ENCODE measurements around the gene RRP12. TPM values are rescaled to one million over a fixed set of nuclear protein-coding genes. Genes with fewer than 3 reads are reported as not detected.
A peak's percentile ranks its signal among the peaks of the same experiment; 100 is the strongest.

Gene RRP12
- total RNA-seq, 1 experiment from 2014 or later = 86.2 TPM

- Histone ChIP-seq H3K9me3 (ENCODE audit: low read depth, low read length, poor library complexity, severe bottlenecking) (no peaks in the 10 kb centered on the region), H3K4me3 (ENCODE audit: low read depth, low read length, poor library complexity, severe bottlenecking) (no peak overlapping the region), H3K27ac (ENCODE audit: low read depth, low read length, poor library complexity, severe bottlenecking) (no peak overlapping the region), H3K36me3 (ENCODE audit: insufficient read depth, low read length, poor library complexity, severe bottlenecking) (no peaks in the 10 kb centered on the region), H3K27me3 (replicated peaks; ENCODE audit: insufficient read depth, low read depth, low read length, poor library complexity) (peaks cover 21% of the 10 kb centered on the region), H3K4me1 (ENCODE audit: insufficient read depth, low read length, poor library complexity, severe bottlenecking) (no peaks in the 10 kb centered on the region)
- no peak for DNase-seq (ENCODE audit: low spot score)
- POLR2A ChIA-PET (ENCODE audit: low non-redundant PET) = no interaction called here
- intact Hi-C loops (cut with micrococcal nuclease; ENCODE audit: unreplicated experiment) = no loop called here
- TF ChIP-seq CTCF (conservative IDR thresholded peaks at IDR 0.05; ENCODE audit: low read depth, low read length) (no peak), EZH2 (IDR thresholded peaks at IDR 0.05; ENCODE audit: borderline replicate concordance, low read depth, low read length, poor library complexity, severe bottlenecking) (no peak)
- no TSS peak for BruUV-seq (replicated peaks)
- CTCF ChIA-PET = no interaction called here
Measured at GRCh38 chr10:97321804-97322190, 79.3 kb downstream of the RRP12 start.

- H3K4me1 ChIP-seq (ENCODE audit: insufficient read depth, low read length, poor library complexity, severe bottlenecking) = no peaks in the 10 kb centered on the region
- TF ChIP-seq EZH2 (IDR thresholded peaks at IDR 0.05; ENCODE audit: borderline replicate concordance, low read depth, low read length, poor library complexity, severe bottlenecking) (no peak), CTCF (conservative IDR thresholded peaks at IDR 0.05; ENCODE audit: low read depth, low read length) (no peak)
- DNase-seq (ENCODE audit: low spot score) = no peak
- no peaks in the 10 kb centered on the region for H3K9me3 ChIP-seq (ENCODE audit: low read depth, low read length, poor library complexity, severe bottlenecking)
- H3K36me3 ChIP-seq (ENCODE audit: insufficient read depth, low read length, poor library complexity, severe bottlenecking) = no peaks in the 10 kb centered on the region
- H3K27me3 ChIP-seq (replicated peaks; ENCODE audit: insufficient read depth, low read depth, low read length, poor library complexity) = peaks cover 21% of the 10 kb centered on the region
- BruUV-seq (replicated peaks) = no TSS peak
- intact Hi-C loops (cut with micrococcal nuclease; ENCODE audit: unreplicated experiment) = no loop called here
- POLR2A ChIA-PET (ENCODE audit: low non-redundant PET) = no interaction called here
- CTCF ChIA-PET = no interaction called here
- H3K4me3 ChIP-seq (ENCODE audit: low read depth, low read length, poor library complexity, severe bottlenecking) = no peak overlapping the region
- H3K27ac ChIP-seq (ENCODE audit: low read depth, low read length, poor library complexity, severe bottlenecking) = no peak overlapping the region
Measured at GRCh38 chr10:97321032-97321803, 79.9 kb downstream of the RRP12 start.

- POLR2A ChIA-PET (ENCODE audit: low non-redundant PET) = no interaction called here
- CTCF ChIA-PET = no interaction called here
- no peak for TF ChIP-seq CTCF (conservative IDR thresholded peaks at IDR 0.05; ENCODE audit: low read depth, low read length)
- TF ChIP-seq EZH2 (IDR thresholded peaks at IDR 0.05; ENCODE audit: borderline replicate concordance, low read depth, low read length, poor library complexity, severe bottlenecking) = no peak
- no peak for DNase-seq (ENCODE audit: low spot score)
- H3K4me3 ChIP-seq (ENCODE audit: low read depth, low read length, poor library complexity, severe bottlenecking) = peak overlapping the region; percentile 84
- H3K27me3 ChIP-seq (replicated peaks; ENCODE audit: insufficient read depth, low read depth, low read length, poor library complexity) = peaks cover 21% of the 10 kb centered on the region
- BruUV-seq (replicated peaks) = no TSS peak
- H3K27ac ChIP-seq (ENCODE audit: low read depth, low read length, poor library complexity, severe bottlenecking) = no peak overlapping the region
- no peaks in the 10 kb centered on the region for H3K4me1 ChIP-seq (ENCODE audit: insufficient read depth, low read length, poor library complexity, severe bottlenecking)
- intact Hi-C loops (cut with micrococcal nuclease; ENCODE audit: unreplicated experiment) = no loop called here
- H3K9me3 ChIP-seq (ENCODE audit: low read depth, low read length, poor library complexity, severe bottlenecking) = no peaks in the 10 kb centered on the region
- H3K36me3 ChIP-seq (ENCODE audit: insufficient read depth, low read length, poor library complexity, severe bottlenecking) = no peaks in the 10 kb centered on the region
Measured at GRCh38 chr10:97320480-97321031, 80.6 kb downstream of the RRP12 start.
